A549 (cell line): ENCODE measurements around the gene ATAD5.

Experiments used
- BHLHE40 ChIP-seq: IDR thresholded peaks from 2 replicates; pipeline ENCODE4 v1.6.1; 2012; ENCODE audit warnings: low read depth, low read length, inconsistent platforms
- CBX8 ChIP-seq: fragments of 200-600 bp; sonication (generic); IDR thresholded peaks from 2 replicates; pipeline ENCODE4 v1.6.1; 2016
- CEBPB ChIP-seq, 2 experiments: fragments of >200 bp in 1 of 2; sonication (Bioruptor Twin) in 1 of 2; formaldehyde crosslinking in 1 of 2; IDR thresholded peaks; 2 replicates each; pipeline ENCODE4 v1.6.1; 2012 to 2016
- CTCF ChIP-seq: fragments of >200 bp; sonication (Bioruptor Twin); formaldehyde crosslinking; IDR thresholded peaks from 3 replicates; pipeline ENCODE4 v1.5.1; 2016
- ELK1 ChIP-seq: fragments of 150-350 bp; IDR thresholded peaks from 2 replicates; pipeline ENCODE4 v1.6.1; 2014; ENCODE audit warnings: low read depth, mild to moderate bottlenecking, low read length
- EP300 ChIP-seq, 2 experiments: fragments of >200 bp; sonication (Bioruptor Twin); formaldehyde crosslinking; IDR thresholded peaks; 2 replicates in 1 of 2; 3 replicates in 1 of 2; pipeline ENCODE4 v1.6.1; 2016 to 2017
- ESRRA ChIP-seq: fragments of 150-350 bp; IDR thresholded peaks from 2 replicates; pipeline ENCODE4 v1.6.1; 2014; ENCODE audit warnings: mild to moderate bottlenecking, low read length, borderline replicate concordance
- HMGXB4 ChIP-seq: fragments of 250-450 bp; sonication (Bioruptor Pico); IDR thresholded peaks from 2 replicates; pipeline ENCODE4 v1.5.0; 2021; ENCODE audit warnings: mild to moderate bottlenecking, moderate library complexity, borderline replicate concordance
- MYC ChIP-seq: IDR thresholded peaks from 2 replicates; pipeline ENCODE4 v1.6.1; 2012; ENCODE audit warnings: mild to moderate bottlenecking, inconsistent platforms, low read length, improper control_type of control experiment, borderline replicate concordance
- NPAS2 ChIP-seq: fragments of 250-450 bp; sonication (Bioruptor Pico); IDR thresholded peaks from 2 replicates; pipeline ENCODE4 v1.8.0; 2022; ENCODE audit warnings: mild to moderate bottlenecking, moderate library complexity, borderline replicate concordance
- POLR2A ChIP-seq: IDR thresholded peaks from 2 replicates; pipeline ENCODE4 v1.6.1; 2012; ENCODE audit warnings: mild to moderate bottlenecking, low read length
- REST ChIP-seq: fragments of 200-600 bp; sonication (generic); IDR thresholded peaks from 2 replicates; pipeline ENCODE4 v1.6.1; 2016; ENCODE audit warnings: antibody characterized with exemption, mild to moderate bottlenecking, moderate library complexity
- USF2 ChIP-seq: fragments of 450-650 bp; IDR thresholded peaks from 2 replicates; pipeline ENCODE4 v1.6.1; 2014; ENCODE audit warnings: antibody characterized with exemption

GRCh38 chr17:30824002-30824355 lies 7.8 kb upstream of the ATAD5 start:
- no peak for TF ChIP-seq CTCF
- no peak for TF ChIP-seq REST
- no peak for TF ChIP-seq ESRRA
- TF ChIP-seq BHLHE40, result no peak
- TF ChIP-seq NPAS2 (CRISPR knock-in tag), result no peak
- TF ChIP-seq MYC, result no peak
- TF ChIP-seq HMGXB4 (CRISPR knock-in tag), result no peak
- no peak for TF ChIP-seq CBX8
- TF ChIP-seq USF2, result no peak
- TF ChIP-seq POLR2A, result no peak
- TF ChIP-seq CEBPB (IDR thresholded peaks at IDR 0.05), result no peak
- no peak for TF ChIP-seq EP300 (IDR thresholded peaks at IDR 0.05)
- no peak for TF ChIP-seq ELK1
